K562 (cell line): ENCODE measurements around the gene LXN. TPM values are rescaled to one million over a fixed set of nuclear protein-coding genes. Genes with fewer than 3 reads are reported as not detected.

Experiments
- ATAC-seq: fragments of 200-7000 bp; cut with Tn5 transposase; 3 replicates; pipeline ENCODE4 v1.9.1; 2020; ENCODE audit warnings: moderate library complexity
- BruUV-seq: library from RNA; stranded (reverse); fragments of 400-500 nt; replicated peaks from 2 replicates; lab custom pipeline; 2021; lab: Mats Ljungman, UMichigan
- CTCF ChIA-PET: fragments of 300-600 bp; formaldehyde crosslinking; extraction: SDS; loops from one replicate; lab custom pipeline; 2021; ENCODE audit warnings: low intra/inter-chr PET ratio; lab: Yijun Ruan, JAX
- POLR2A ChIA-PET: fragments of 300-600, 350-650 bp; sonication (Branson Sonifier 250); formaldehyde crosslinking; extraction: SDS; loops from one replicate; lab custom pipeline; 2021; ENCODE audit warnings: antibody characterized with exemption, inconsistent platforms; lab: Yijun Ruan, JAX
- DNase-seq, 4 experiments: peaks; one replicate each; pipeline versions ENCODE4 v3.0.0 to v3.0.0-alpha.2; 2011 to 2018; ENCODE audit warnings: low spot score in 3 of 4, mixed read lengths in 3 of 4; ENCODE audit errors: extremely low read depth in 1 of 4
- FAIRE-seq: peaks from 2 replicates; lab custom pipeline; 2011; peaks lifted over from hg19 to GRCh38; lab: Jason Lieb, UNC
- H2AFZ ChIP-seq: 2 replicates; pipeline ENCODE4 v1.6.0; 2011; ENCODE audit warnings: low read depth, low read length, control low read depth, inconsistent platforms
- H3K27ac ChIP-seq: fragments of 200-600 bp; 3 replicates; pipeline ENCODE4 v1.8.0; 2011; ENCODE audit warnings: low read depth, mild to moderate bottlenecking, control low read depth, inconsistent platforms, low read length, moderate library complexity, mixed read lengths; ENCODE audit errors: extremely low read depth
- H3K27me3 ChIP-seq, 2 experiments: fragments of 300-600 bp in 1 of 2; 2 replicates in 1 of 2; 3 replicates in 1 of 2; pipeline versions ENCODE4 v1.6.0 to v1.8.0; 2011; ENCODE audit warnings: inconsistent platforms in 2 of 2, low read length in 2 of 2, mild to moderate bottlenecking in 1 of 2, mixed read lengths in 1 of 2, moderate library complexity in 1 of 2; ENCODE audit not compliant: control insufficient read depth in 2 of 2, insufficient read depth in 2 of 2
- H3K36me3 ChIP-seq: fragments of 300-600 bp; 3 replicates; pipeline ENCODE4 v1.8.0; 2011; ENCODE audit warnings: mild to moderate bottlenecking, low read length, inconsistent platforms; ENCODE audit not compliant: control insufficient read depth, insufficient read depth
- H3K4me1 ChIP-seq, 2 experiments: fragments of 200-600 bp in 1 of 2; replicated peaks in 1 of 2; 2 replicates in 1 of 2; 3 replicates in 1 of 2; pipeline versions ENCODE4 v1.5.1 to v1.8.0; 2011; ENCODE audit warnings: inconsistent platforms in 2 of 2, low read length in 2 of 2, mild to moderate bottlenecking in 1 of 2, mixed read lengths in 1 of 2, moderate library complexity in 1 of 2; ENCODE audit not compliant: control insufficient read depth in 2 of 2, insufficient read depth in 2 of 2
- H3K4me2 ChIP-seq: 2 replicates; pipeline ENCODE4 v1.6.1; 2011; ENCODE audit warnings: low read length, control low read depth, inconsistent platforms, mixed read lengths; ENCODE audit not compliant: insufficient read depth
- H3K4me3 ChIP-seq: fragments of 200-600 bp; sonication (generic), shearing (Covaris generic); 2 replicates; pipeline ENCODE4 v1.5.1; 2016; ENCODE audit warnings: control low read depth, inconsistent platforms
- H3K79me2 ChIP-seq: fragments of 200-600 bp; 3 replicates; pipeline ENCODE4 v1.8.0; 2011; ENCODE audit warnings: low read length, inconsistent platforms; ENCODE audit not compliant: control insufficient read depth, insufficient read depth
- H3K9ac ChIP-seq, 2 experiments: 2 replicates each; pipeline versions ENCODE4 v1.6.0 to v1.6.1; 2011; ENCODE audit warnings: low read depth in 2 of 2, low read length in 2 of 2, control low read depth in 1 of 2, inconsistent platforms in 1 of 2, mild to moderate bottlenecking in 1 of 2, mixed read lengths in 1 of 2; ENCODE audit not compliant: insufficient read depth in 1 of 2
- H3K9me1 ChIP-seq: one replicate; pipeline ENCODE4 v1.6.0; 2011; ENCODE audit warnings: inconsistent platforms, mild to moderate bottlenecking, low read length, moderate library complexity; ENCODE audit not compliant: control insufficient read depth, insufficient read depth
- H3K9me3 ChIP-seq: replicated peaks from 2 replicates; pipeline ENCODE4 v1.5.1; 2011; ENCODE audit warnings: low read depth, low read length, inconsistent platforms; ENCODE audit not compliant: control insufficient read depth, insufficient read depth
- H4K20me1 ChIP-seq: replicated peaks from 2 replicates; pipeline ENCODE4 v1.6.1; 2011; ENCODE audit warnings: low read length, inconsistent platforms, mixed read lengths; ENCODE audit not compliant: control insufficient read depth, insufficient read depth
- ATF1 ChIP-seq, 2 experiments: fragments of 450-650 bp in 1 of 2; IDR thresholded peaks; 2 replicates each; pipeline ENCODE4 v1.6.1; 2016; ENCODE audit warnings: missing compliant biosample characterization in 1 of 2, missing genetic modification characterization in 1 of 2
- EWSR1 ChIP-seq: fragments of 450-650 bp; IDR thresholded peaks from 2 replicates; pipeline ENCODE4 v1.6.1; 2018; ENCODE audit warnings: borderline replicate concordance, mild to moderate bottlenecking, low read depth, moderate library complexity; ENCODE audit not compliant: partially characterized antibody
- GATA2 ChIP-seq: sonication (generic); formaldehyde crosslinking; IDR thresholded peaks from 2 replicates; pipeline ENCODE4 v1.4.0; 2020; ENCODE audit warnings: mild to moderate bottlenecking, missing genetic modification reagents
- GTF2F1 ChIP-seq: IDR thresholded peaks from 2 replicates; pipeline ENCODE4 v1.6.1; 2011; ENCODE audit warnings: low read depth, low read length, improper control_type of control experiment
- HMGXB4 ChIP-seq: sonication (generic); formaldehyde crosslinking; IDR thresholded peaks from 2 replicates; pipeline ENCODE4 v1.8.1; 2023; ENCODE audit warnings: mild to moderate bottlenecking, missing genetic modification reagents
- HOXB6 ChIP-seq: fragments of 250-450 bp; sonication (Bioruptor Pico); IDR thresholded peaks from 2 replicates; pipeline ENCODE4 v1.5.1; 2022; ENCODE audit warnings: mild to moderate bottlenecking, borderline replicate concordance
- NFYB ChIP-seq: IDR thresholded peaks from 2 replicates; pipeline ENCODE4 v1.6.1; 2011; ENCODE audit warnings: mild to moderate bottlenecking, moderate library complexity; ENCODE audit not compliant: insufficient read length; ENCODE audit errors: extremely low read depth
- PPARD ChIP-seq: fragments of 250-450 bp; sonication (Bioruptor Pico); IDR thresholded peaks from 2 replicates; pipeline ENCODE4 v1.8.0; 2022; ENCODE audit warnings: inconsistent platforms, mild to moderate bottlenecking, moderate library complexity
- ZC3H4 ChIP-seq: sonication (generic); formaldehyde crosslinking; IDR thresholded peaks from 2 replicates; pipeline ENCODE4 v1.9.0; 2021; ENCODE audit warnings: missing genetic modification reagents, borderline replicate concordance
- WGBS: fragments of 100-300 bp; shearing (Covaris generic); methylation state at CpG from one replicate; pipeline ENCODE4 v1.1.6; 2016; ENCODE audit warnings: low coverage, mixed read lengths; ENCODE audit not compliant: insufficient coverage; ENCODE audit errors: missing lambda C conversion rate; 5-methylcytosine and 5-hydroxymethylcytosine counted together
- in situ Hi-C: fragments of 300-500 bp; cut with MboI; formaldehyde crosslinking; loops from 4 replicates; pipeline ENCODE4 v1.15.0; 2018; ENCODE audit warnings: inconsistent platforms, mixed read lengths
- intact Hi-C: fragments of 100-400 bp; cut with micrococcal nuclease; formaldehyde crosslinking; loops from 2 replicates; pipeline ENCODE4 v1.14.2; 2022
- polyA plus RNA-seq, 8 experiments: library from polyadenylated mRNA; depleted of rRNA in 4 of 8; stranded (reverse) in 5 of 8; unstranded in 3 of 8; fragments of >200 nt; fragmentation: Nextera tagmentation in 2 of 8; fragmentation: Illumina TruSeq in 1 of 8; extraction: Ambion mirVana in 2 of 8; extraction: Trizol in 1 of 8; gene quantifications; 2 replicates each; pipeline versions ENCODE4 v1.2.1 to v1.2.3, GENCODE V29; 2011 to 2014; ENCODE audit warnings: inconsistent platforms in 1 of 8, missing spikeins in 1 of 8
- total RNA-seq, 7 experiments: library from RNA; depleted of rRNA in 6 of 7; stranded (reverse); fragments of >200 nt in 6 of 7; fragmentation: Illumina TruSeq in 2 of 7; extraction: Trizol in 2 of 7; gene quantifications; 2 replicates each; pipeline versions ENCODE4 v1.2.1 to v1.2.3, GENCODE V29; 2011 to 2021; ENCODE audit warnings: low replicate concordance in 1 of 7

The LXN gene
- total and polyA plus RNA-seq, 9 of the 15 experiments (the other 6 are each of a cell fraction or from before 2014, with no cell fraction given) = 0.08 to 0.13 TPM; not detected in 7

GRCh38 chr3:158722108-158722507, 49.7 kb upstream of the LXN start:
- in situ Hi-C loops (no loop called here), intact Hi-C loops (loop anchor here (5.0 to 10.0 kb wide), 3 partner anchors 45 to 187 kb away; partner anchors contain the start of gene MLF1)
- WGBS = no CpG with 5 or more reads among the region's 1 CpG
- FAIRE-seq (no peak), DNase-seq (no peak), ATAC-seq (no peak)
- H3K4me1 ChIP-seq = peaks cover 9 to 14% of the 10 kb centered on the region in 2 experiments; a peak in 3 of 5 replicates
- peaks cover 20% of the 10 kb centered on the region for H3K36me3 ChIP-seq
- H3K4me3 ChIP-seq = no peak overlapping the region
- no peaks in the 10 kb centered on the region for H3K27me3 ChIP-seq
- CTCF ChIA-PET = no interaction called here
- no peaks in the 10 kb centered on the region; the same call in 2 of the 3 replicates for H3K79me2 ChIP-seq
- no peaks in the 10 kb centered on the region for H3K9me1 ChIP-seq
- H4K20me1 ChIP-seq = no peaks in the 10 kb centered on the region
- H2AFZ ChIP-seq = no peak overlapping the region
- BruUV-seq = no TSS peak
- no peaks in the 10 kb centered on the region for H3K9me3 ChIP-seq
- no peak overlapping the region for H3K9ac ChIP-seq
- TF ChIP-seq HOXB6 (CRISPR knock-in tag) = no peak
- TF ChIP-seq GTF2F1 = no peak
- no peak for TF ChIP-seq GATA2 (CRISPR knock-in tag)
- TF ChIP-seq PPARD = no peak
- TF ChIP-seq EWSR1 = no peak
- TF ChIP-seq HMGXB4 (CRISPR knock-in tag) = no peak
- TF ChIP-seq ZC3H4 (CRISPR knock-in tag) = no peak
- TF ChIP-seq NFYB = no peak
- TF ChIP-seq ATF1 (CRISPR knock-in tag; IDR thresholded peaks at IDR 0.05) = no peak
- no peak for TF ChIP-seq ATF1 (tag; IDR thresholded peaks at IDR 0.05)
- H3K27ac ChIP-seq = no peak overlapping the region
- H3K4me2 ChIP-seq = no peak overlapping the region
- POLR2A ChIA-PET = interaction anchor here (1.4 to 1.9 kb wide), 2 partner anchors 9 to 14 kb away, joined by 3 to 8 read pairs; no protein-coding TSS in a partner anchor
